Sigmoid colon (tissue), 4 donors: Measurements from ENCODE around the gene INPP5F.

Experiments used
- CTCF ChIP-seq, 4 experiments: fragments of 450-650 bp in 3 of 4; fragments of 200-600 bp in 1 of 4; IDR thresholded peaks; one replicate each; pipeline ENCODE4 v1.5.1; 2016 to 2019; ENCODE audit warnings: antibody characterized with exemption in 4 of 4, mild to moderate bottlenecking in 3 of 4, moderate library complexity in 2 of 4
- EP300 ChIP-seq, 4 donors: sonication (generic); formaldehyde crosslinking; IDR thresholded peaks; one replicate each; pipeline ENCODE4 v1.6.1; 2017; ENCODE audit warnings: antibody characterized with exemption in 4 of 4
- POLR2A ChIP-seq, 2 donors: fragments of 450-650 bp; IDR thresholded peaks; one replicate each; pipeline ENCODE4 v1.6.1; 2016; ENCODE audit warnings: antibody characterized with exemption in 2 of 2, mild to moderate bottlenecking in 2 of 2, moderate library complexity in 2 of 2
- POLR2AphosphoS5 ChIP-seq, 4 donors: sonication (generic); formaldehyde crosslinking; IDR thresholded peaks; one replicate each; pipeline ENCODE4 v1.6.1; 2017; ENCODE audit warnings: antibody characterized with exemption in 4 of 4

GRCh38 chr10:119705434-119705831 lies 20.4 kb upstream of the INPP5F start:
- no peak for TF ChIP-seq CTCF (IDR thresholded peaks at IDR 0.05)
- no peak for TF ChIP-seq EP300 (IDR thresholded peaks at IDR 0.05)
- no peak for TF ChIP-seq POLR2A (IDR thresholded peaks at IDR 0.05)
- no peak for TF ChIP-seq POLR2AphosphoS5 (IDR thresholded peaks at IDR 0.05)
